Astrocyte of the spinal cord (primary cell): ENCODE data around the gene UBE2J2.
"Not testable (repeated sequence)": the region's sequence is repeated elsewhere in the genome, so short reads cannot be mapped to it uniquely, and the experiment has no call there.

ENCODE experiments used
- DNase-seq: peaks from one replicate; pipeline ENCODE4 v3.0.0; 2011; ENCODE audit warnings: low read depth, low spot score
- H3K4me3 ChIP-seq: 2 replicates; pipeline ENCODE4 v1.5.1; 2011; ENCODE audit warnings: low read depth, mild to moderate bottlenecking, low read length, moderate library complexity
- in situ Hi-C: cut with HindIII; loops from 2 replicates; pipeline ENCODE4 v1.10.0; 2017; ENCODE audit warnings: low sequenced_read_pairs
- TF ChIP-seq, protein P1 (sequence below): IDR thresholded peaks from 2 replicates; pipeline ENCODE4 v1.5.1; 2012; ENCODE audit warnings: low read depth, mild to moderate bottlenecking, low read length, inconsistent platforms

UBE2J2 gene

DNA sequence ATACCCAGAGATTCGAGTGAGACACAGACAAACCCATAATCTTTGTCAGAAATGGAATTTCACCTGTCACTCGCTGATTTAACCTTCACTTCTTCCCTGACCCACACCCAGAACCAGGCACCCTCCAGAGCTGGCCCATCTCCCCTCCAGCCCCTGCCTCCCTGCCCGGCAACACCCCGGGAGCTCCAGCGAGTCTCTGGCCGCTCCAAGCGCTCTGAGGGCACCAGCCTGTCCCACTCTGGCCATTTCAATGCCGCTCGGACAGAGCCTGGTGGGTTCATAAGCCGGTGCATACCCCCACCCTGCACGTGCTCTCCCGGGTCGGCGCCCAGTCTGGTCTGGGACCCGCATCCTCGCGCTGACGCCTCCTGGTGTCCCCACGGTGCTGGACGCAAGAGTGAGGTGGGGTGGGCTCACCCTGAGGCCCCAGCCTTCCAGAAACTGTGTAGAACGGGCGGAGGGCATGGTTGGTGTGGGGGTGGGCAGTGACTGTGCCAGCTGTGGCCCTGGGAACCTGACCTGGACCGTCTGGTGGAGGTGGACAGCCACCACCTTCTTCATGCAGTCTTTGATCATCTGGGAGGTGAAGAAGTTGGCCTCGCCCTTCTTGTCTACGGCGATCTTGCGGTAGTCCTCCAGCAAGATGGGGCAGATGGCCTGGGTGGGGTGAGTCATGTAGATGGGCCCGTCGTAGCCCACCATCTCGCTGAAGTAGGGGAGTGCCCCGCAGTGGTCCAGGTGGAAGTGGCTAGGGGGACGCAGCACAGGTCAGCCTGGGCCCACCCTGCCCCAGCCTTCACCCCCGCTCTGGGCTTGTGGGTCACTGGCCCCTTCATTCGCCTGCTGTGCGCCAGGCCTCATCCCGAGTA lies 45.4 kb upstream of the UBE2J2 start:
- no peak for DNase-seq
- TF ChIP-seq, protein P1, sequence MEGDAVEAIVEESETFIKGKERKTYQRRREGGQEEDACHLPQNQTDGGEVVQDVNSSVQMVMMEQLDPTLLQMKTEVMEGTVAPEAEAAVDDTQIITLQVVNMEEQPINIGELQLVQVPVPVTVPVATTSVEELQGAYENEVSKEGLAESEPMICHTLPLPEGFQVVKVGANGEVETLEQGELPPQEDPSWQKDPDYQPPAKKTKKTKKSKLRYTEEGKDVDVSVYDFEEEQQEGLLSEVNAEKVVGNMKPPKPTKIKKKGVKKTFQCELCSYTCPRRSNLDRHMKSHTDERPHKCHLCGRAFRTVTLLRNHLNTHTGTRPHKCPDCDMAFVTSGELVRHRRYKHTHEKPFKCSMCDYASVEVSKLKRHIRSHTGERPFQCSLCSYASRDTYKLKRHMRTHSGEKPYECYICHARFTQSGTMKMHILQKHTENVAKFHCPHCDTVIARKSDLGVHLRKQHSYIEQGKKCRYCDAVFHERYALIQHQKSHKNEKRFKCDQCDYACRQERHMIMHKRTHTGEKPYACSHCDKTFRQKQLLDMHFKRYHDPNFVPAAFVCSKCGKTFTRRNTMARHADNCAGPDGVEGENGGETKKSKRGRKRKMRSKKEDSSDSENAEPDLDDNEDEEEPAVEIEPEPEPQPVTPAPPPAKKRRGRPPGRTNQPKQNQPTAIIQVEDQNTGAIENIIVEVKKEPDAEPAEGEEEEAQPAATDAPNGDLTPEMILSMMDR: no peak
- in situ Hi-C loops: no loop called here
- H3K4me3 ChIP-seq: no peak overlapping the region

- in situ Hi-C loops: no loop called here
- TF ChIP-seq, protein P1: no peak
- peak; percentile 95 for DNase-seq
- no peak overlapping the region for H3K4me3 ChIP-seq
Observed at GRCh38 chr1:1318131-1318652, 44.5 kb upstream of the UBE2J2 start.

GRCh38 chr1:1317420-1317819 lies 43.8 kb upstream of the UBE2J2 start:
- no peak for DNase-seq
- in situ Hi-C loops: no loop called here
- TF ChIP-seq, protein P1: no peak
- no peak overlapping the region for H3K4me3 ChIP-seq

- H3K4me3 ChIP-seq, in situ Hi-C loops, DNase-seq: not testable (repeated sequence)
Observed at GRCh38 chr1:1316199-1316598, 42.5 kb upstream of the UBE2J2 start.

DNA sequence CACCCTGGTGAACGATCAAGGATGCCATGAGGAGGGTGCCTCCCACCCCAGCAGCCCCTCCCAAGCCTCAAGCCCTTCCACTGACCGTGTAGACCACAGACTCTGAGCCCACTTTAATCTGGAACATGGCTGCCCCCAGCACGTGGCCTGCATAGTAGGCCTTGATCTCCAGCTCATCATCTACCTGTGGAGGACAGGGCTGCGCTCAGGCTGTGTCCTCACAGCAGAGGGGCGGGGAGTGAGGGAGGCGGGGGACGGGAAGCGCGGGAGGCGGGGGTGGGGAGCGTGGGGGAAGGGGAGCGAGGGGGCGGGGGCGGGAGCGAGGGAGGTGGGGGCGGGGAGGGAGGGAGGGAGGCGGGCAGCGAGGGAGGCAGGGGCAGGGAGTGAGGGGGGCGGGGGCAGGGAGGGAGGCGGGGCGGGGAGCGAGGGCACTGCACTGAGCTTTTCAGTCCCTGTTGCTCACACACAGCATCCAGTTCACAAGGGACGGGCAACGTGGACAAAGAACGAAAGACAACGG lies 41.8 kb upstream of the UBE2J2 start:
- in situ Hi-C loops: no loop called here
- no peak for DNase-seq
- no peak overlapping the region for H3K4me3 ChIP-seq
- TF ChIP-seq, protein P1: no peak

- in situ Hi-C loops: no loop called here
- no peak for DNase-seq
- TF ChIP-seq, protein P1: no peak
- no peak overlapping the region for H3K4me3 ChIP-seq
Observed at GRCh38 chr1:1314678-1315335, 41.2 kb upstream of the UBE2J2 start.

DNA sequence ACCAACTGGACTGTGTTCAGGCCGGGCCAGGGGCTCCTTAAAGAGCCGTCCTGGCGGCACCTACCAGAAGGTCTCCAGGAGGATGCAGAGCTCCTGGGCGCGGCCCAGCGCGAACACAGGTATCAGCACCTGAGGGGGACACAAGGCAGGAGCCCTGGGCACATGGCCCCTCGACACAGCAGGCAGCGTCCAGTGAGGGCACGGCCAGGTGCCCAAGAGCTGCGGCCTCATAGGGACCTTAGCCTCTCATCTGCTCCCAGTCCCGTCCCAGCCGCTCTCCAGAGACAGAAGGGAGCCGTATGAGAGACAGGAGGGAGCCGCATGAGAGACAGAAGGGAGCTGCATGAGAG lies 40.6 kb upstream of the UBE2J2 start:
- H3K4me3 ChIP-seq: no peak overlapping the region
- in situ Hi-C loops: no loop called here

More for the DNA sequence above, 40.6 kb upstream of the UBE2J2 start:
- TF ChIP-seq, protein P1: no peak
- DNase-seq: no peak
